GM18498 (cell line): ENCODE measurements around the gene PLXDC1.
"Not testable (repeated sequence)": the region's sequence is repeated elsewhere in the genome, so short reads cannot be mapped to it uniquely, and the experiment has no call there.

Experiments
- ATAC-seq: cut with Tn5 transposase; IDR thresholded peaks from one replicate; pipeline ENCODE4 v1.9.1; 2021; ENCODE audit warnings: mild to moderate bottlenecking, moderate library complexity; ENCODE audit not compliant: unreplicated experiment

The PLXDC1 gene

GRCh38 chr17:39130205-39130604 is 21.2 kb downstream of the PLXDC1 start:
- ATAC-seq = no peak

DNA sequence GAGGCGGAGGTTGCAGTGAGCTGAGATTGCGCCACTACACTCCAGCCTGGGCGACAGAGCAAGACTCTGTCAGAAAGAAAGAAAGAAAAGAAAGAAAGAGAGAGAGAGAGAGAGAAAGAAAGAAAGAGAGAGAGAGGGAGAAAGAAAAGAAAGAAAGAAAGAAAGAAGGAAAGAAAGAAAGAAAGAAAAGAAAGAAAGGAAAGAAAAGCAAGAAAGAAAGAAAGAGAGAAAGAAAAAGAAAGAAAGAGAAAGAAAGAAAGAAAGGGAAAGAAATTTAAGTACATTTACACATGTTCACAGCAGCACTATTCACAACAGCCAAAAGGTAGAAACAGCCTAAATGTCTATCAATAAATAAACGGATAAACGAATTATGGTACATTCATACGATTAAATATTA is 21.9 kb downstream of the PLXDC1 start:
- not testable (repeated sequence) for ATAC-seq

GRCh38 chr17:39126436-39126835 is 25.0 kb downstream of the PLXDC1 start:
- no peak for ATAC-seq

DNA sequence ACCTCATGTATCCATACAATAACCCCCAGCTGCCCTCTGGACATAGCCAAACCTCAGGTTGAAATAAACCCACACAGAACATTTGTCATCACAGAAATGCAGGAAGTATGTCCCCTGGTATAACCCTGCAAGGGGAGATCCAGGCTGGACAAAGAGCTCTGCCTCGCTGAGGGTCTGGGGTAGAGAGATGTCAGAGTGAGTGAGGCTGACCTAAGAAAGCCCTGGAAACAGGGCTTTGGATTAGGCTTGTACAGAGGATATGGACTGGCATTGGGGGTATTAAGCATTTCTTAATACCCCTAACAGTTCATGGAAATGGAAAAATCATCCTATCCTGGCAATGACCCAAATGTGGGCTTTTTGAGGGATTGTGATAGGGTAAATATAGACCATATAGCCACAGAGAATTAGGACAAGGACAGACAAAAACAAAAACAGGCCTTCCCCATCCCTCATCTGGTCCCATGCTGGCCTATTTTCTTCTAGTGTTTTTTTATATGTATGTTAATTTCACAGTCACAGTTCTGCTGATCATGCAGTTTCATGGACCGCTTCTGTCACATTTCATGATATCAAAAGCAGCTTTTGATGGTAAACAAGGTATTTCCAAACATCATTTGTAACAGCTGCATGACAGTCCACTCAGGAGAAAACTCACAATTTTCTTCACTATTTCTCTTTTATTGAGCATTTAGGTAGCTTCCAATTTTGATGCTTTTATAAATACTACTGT is 26.1 kb downstream of the PLXDC1 start:
- ATAC-seq = no peak

DNA sequence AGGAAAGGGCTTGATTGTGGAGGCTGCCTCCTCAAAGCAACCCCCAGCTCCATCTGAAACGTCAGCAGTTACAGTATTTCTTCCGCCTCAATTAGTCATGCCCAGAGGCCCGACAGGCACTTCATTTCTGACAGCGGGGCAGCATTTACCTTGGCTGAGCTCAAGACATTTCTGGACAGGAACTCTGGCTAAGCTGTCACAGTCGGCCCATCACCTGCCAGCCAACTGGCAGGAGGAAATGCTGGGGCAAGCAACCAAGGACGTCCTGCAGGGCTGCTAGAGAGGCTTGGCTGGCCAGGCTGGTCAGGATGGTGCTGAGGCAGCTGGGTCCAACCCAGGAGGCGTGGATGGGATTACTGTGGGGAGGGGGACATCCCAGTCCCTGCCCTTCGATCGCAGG is 27.8 kb downstream of the PLXDC1 start:
- ATAC-seq = no peak

DNA sequence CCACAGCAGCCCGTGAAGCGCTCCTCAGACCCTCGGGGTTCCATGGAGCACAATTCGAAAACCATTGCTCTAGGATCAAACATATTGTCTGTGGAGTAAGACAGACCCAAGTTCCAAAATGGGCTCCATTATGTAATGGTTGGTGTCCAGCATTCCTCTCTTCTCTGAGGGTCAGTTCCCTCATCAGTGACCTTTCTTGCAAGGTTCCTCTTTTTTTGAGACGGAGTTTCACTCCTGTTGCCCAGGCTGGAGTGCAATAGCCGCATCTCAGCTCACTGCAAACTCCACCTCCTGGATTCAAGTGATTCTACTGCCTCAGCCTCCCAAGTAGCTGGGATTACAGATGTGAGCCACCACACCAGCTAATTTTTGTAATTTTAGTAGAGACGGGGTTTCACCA is 28.4 kb downstream of the PLXDC1 start:
- no peak for ATAC-seq

DNA sequence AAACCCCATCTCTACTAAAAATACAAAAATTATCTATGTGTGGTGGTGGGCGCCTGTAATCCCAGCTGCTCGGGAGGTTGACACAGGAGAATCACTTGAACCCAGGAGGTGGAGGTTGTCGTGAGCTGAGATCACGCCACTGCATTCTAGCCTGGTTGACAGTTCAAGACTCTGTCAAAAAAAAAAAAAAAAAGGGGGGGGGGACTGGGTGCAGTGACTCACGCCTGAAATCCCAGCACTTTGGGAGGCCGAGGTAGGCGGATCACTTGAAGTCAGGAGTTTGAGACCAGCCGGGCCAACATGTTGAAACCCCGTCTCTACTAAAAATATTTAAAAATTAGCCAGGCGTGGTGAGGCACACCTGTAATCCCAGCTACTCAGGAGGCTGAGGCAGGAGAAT is 29.5 kb downstream of the PLXDC1 start:
- ATAC-seq = not testable (repeated sequence)

DNA sequence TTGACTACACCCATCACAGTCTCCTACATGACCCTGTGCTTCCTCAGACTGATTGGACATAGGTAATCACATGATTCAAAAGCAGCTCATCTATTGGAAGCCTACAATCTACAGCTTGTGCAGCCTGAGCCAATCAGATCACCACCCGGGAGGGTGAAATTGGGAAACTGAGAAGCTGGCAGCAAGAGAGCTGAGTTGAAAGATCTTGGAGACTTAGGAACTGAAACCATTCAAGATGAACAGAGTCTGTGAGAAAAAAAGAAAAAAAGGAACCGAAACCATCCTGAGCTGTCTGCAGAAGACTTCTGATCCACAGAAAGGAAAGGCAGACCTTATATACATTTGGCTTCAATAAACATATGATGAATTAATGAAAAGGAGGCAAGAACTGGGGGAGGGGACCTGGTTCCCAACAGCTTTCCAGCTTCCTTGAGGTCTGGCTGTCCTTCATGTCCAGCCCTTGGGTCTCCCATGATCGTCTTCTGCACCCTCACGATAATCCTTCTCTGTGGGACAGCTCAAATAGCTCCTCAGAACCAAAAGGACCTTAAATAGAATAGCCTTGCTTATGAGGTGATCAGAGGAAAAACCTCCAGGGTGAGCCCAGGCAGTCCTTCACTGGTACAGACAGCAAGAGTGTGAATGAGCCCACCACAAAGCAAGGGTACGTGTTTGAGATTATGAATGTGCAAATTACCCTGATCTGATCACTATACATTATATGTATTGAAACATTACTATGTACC is 32.6 kb downstream of the PLXDC1 start:
- no peak for ATAC-seq

- no peak for ATAC-seq
Measured at GRCh38 chr17:39116224-39116623, 35.2 kb downstream of the PLXDC1 start.

DNA sequence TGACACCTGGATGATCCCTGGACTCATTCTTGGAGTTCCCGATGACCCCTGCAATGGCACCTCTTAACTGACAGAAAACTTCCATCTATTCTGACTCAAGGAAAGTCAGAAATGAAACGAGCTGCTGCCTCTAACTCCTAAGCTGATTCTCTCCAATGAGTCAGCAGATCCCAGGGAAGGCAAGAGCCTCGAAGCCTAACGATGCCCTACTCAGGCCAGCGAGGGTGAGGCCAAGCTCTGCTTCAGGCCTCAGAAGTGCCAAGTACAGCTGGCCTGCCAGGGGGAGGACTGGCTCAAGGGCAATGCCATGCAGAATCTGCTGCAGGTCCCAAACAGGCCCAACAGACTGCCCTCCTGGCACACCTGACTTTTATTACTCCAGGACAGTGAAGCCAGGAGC is 36.3 kb downstream of the PLXDC1 start:
- ATAC-seq = no peak

DNA sequence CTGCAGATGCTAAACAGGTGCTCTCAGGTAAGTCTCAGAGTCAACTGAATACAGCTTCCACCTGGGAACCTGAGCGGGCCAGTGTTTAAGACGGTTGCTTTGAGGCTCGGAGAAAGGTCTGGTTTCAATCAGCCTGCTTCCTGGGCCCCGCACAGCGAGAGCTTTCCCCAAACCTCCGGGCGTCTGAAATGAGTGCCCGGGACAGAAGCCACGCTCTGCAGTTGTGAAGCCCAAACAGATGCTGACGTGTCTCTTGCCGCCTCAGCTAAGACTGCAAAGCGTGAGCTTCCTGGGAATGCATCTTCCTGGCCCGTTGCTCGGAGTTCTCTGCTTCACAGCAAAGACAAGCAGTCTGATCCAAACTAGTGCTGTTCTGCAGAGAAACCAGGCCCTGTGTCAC is 36.7 kb downstream of the PLXDC1 start:
- no peak for ATAC-seq

- ATAC-seq = no peak
Measured at GRCh38 chr17:39113871-39114270, 37.6 kb downstream of the PLXDC1 start.

GRCh38 chr17:39110435-39111136 is 40.9 kb downstream of the PLXDC1 start:
- no peak for ATAC-seq

- ATAC-seq = no peak
Measured at GRCh38 chr17:39108461-39109375, 42.7 kb downstream of the PLXDC1 start.

DNA sequence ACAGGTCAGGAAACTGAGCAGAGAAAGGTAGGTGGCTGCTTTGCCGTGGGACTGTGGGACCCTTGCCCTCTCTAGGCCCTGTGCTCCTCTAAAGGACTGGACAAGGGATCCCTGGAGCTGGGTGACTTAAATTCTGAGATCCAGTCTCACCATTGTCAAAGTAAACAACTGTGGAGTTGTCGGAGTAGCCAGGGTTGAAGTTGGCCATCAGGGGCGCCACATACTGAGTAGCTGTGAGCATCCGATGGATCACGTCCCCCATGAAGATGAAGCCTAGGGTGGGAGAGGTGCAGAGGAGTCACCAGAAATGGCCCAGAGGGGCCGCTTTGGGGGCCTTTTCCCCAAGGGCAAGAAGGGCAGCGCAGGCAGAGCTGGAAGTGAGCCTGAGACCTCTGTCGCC is 43.5 kb downstream of the PLXDC1 start:
- ATAC-seq = no peak

DNA sequence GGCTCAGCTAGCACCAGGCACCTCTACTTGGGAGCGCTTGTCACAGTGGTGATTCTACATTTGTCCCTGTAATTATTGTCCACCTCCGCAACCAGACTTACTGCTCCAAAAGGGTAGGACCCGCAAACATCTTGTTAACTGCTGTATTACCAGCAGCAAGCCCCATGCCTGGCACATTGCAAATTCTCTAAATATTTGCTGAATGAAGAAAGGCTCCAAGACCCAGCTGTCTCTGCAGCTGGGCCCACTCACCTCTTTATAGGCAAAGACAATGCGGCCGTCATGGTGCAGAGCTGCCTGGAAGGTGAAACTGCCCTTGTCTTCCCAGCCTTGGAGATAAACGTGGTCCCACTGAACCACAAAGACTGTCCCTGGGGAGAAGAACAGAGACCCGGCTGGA is 44.3 kb downstream of the PLXDC1 start:
- no peak for ATAC-seq

DNA sequence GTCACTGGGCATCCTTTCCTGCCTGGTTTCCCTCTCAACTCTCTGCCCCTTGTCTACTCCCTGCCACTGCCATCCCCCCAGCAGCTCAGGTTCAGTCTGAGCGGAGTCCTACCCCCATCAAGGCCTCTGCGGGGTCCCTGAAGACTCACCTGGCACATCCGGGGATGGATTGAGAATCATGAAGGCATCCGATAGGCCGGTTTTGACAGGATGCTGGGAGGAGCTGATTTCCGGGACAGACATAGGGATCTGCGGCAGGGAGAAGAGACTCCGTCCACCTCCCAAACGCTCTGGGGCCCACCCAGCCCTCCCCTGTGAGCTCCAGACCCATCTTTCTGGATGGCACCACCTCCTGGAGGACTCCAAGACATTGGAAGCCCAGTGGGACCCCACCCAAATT is 45.7 kb downstream of the PLXDC1 start:
- ATAC-seq = no peak

- no peak for ATAC-seq
Measured at GRCh38 chr17:39104657-39105056, 46.8 kb downstream of the PLXDC1 start.

GRCh38 chr17:39104046-39104445 is 47.4 kb downstream of the PLXDC1 start:
- ATAC-seq = no peak

DNA sequence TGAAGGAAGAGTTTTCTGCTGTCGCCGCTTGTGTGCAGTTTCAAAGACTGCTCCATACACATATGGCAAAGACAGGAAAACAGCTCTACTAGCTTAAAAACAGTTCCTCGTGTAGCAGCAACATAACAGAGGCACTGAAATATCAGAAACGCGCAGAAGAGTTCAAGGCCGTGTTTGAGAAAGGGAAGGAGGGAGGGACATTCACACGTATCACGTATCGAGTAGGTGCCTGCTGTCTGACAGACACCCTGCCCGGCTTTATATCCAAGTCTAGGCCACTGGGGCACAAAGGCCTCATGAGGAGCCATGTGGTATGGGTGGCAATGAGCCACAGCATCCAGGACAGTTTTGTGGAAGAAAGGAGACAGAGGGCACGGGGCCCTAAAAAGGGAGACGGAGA is 50.3 kb downstream of the PLXDC1 start:
- ATAC-seq = no peak

DNA sequence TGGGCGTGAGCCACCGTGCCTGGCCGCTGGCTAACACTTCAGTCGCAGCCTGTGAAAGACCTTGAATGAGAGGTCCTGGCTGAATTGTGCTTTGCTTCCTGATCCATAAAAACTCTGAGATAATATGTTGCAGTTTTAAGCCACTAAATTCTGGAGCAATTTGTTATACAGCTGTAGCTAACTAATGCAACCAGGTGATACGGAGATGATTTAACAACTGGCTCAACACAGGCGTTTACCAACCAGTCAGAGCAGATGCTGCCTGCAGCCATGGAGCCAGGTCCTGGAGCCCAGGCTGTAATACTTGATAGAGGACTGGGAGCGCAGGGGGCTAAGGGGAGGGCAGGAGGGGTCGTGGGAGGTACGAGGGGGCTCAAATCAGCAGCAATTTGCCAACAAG is 50.9 kb downstream of the PLXDC1 start:
- ATAC-seq = no peak
